AG20443 (cell line): ENCODE measurements around the gene BICRA.
"Not testable (repeated sequence)": the region's sequence is repeated elsewhere in the genome, so short reads cannot be mapped to it uniquely, and the experiment has no call there.

Experiments
- DNase-seq: peaks from one replicate; pipeline ENCODE4 v3.0.0; 2012; ENCODE audit warnings: low spot score, mixed read lengths

Gene BICRA

GRCh38 chr19:47716270-47716937 is 107.5 kb downstream of the BICRA start:
- DNase-seq, result no peak

- not testable (repeated sequence) for DNase-seq
These were observed 109.6 kb downstream of the BICRA start for GRCh38 chr19:47718415-47719046.

- DNase-seq, result peak; percentile 95
These were observed 110.3 kb downstream of the BICRA start for GRCh38 chr19:47719047-47719859.

- no peak for DNase-seq
These were observed 111.9 kb downstream of the BICRA start for GRCh38 chr19:47720669-47721422.

- no peak for DNase-seq
These were observed 114.6 kb downstream of the BICRA start for GRCh38 chr19:47723581-47723940.

DNA sequence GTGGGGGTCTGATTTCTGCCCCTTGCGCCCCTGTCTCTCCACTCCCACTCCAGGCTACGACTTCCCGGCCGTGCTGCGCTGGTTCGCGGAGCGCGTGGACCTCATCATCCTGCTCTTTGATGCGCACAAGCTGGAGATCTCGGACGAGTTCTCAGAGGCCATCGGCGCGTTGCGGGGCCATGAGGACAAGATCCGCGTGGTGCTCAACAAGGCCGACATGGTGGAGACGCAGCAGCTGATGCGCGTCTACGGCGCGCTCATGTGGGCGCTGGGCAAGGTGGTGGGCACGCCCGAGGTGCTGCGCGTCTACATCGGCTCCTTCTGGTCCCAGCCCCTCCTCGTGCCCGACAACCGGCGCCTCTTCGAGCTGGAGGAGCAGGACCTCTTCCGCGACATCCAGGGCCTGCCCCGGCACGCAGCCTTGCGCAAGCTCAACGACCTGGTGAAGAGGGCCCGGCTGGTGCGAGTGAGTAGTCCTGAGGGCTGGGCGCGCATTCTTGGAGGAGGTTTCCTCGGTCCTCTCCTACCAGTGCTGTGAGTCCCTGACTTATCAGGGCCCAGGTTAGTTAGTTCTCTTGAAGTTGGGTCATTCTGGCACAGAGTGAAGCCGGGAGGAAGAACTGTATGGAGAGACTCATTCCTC is 116.9 kb downstream of the BICRA start:
- DNase-seq, result no peak

- no peak for DNase-seq
These were observed 117.5 kb downstream of the BICRA start for GRCh38 chr19:47726467-47726866.

GRCh38 chr19:47728295-47728694 is 119.4 kb downstream of the BICRA start:
- not testable (repeated sequence) for DNase-seq

- peak; percentile 76 for DNase-seq
These were observed 120.5 kb downstream of the BICRA start for GRCh38 chr19:47729468-47729798.

GRCh38 chr19:47729799-47730520 is 121.0 kb downstream of the BICRA start:
- no peak for DNase-seq

- DNase-seq, result no peak
These were observed 121.6 kb downstream of the BICRA start for GRCh38 chr19:47730521-47730889.

- DNase-seq, result no peak
These were observed 122.0 kb downstream of the BICRA start for GRCh38 chr19:47730910-47731309.

DNA sequence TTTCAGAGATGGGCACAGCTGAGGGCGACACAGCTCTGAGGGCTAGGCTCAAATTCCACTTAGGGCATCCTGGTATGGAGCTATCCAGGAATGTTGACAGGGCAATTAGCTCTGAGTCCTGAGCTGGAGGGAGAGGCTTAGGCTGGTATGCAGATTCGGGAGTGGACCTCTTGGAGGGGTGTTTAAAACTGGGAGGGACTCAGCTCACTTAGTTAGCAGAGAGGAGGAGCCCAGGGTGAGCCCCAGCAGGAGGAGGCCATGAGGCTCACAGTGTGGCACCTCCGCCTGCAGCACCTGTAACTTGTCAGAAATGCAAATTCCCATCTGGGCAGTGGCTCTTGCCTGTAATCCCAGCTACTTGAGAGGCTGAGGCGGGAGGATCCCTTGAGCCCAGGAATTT is 126.2 kb downstream of the BICRA start:
- no peak for DNase-seq

- DNase-seq, result no peak
These were observed 132.1 kb downstream of the BICRA start for GRCh38 chr19:47740866-47741519.

GRCh38 chr19:47741544-47742140 is 132.7 kb downstream of the BICRA start:
- DNase-seq, result no peak

DNA sequence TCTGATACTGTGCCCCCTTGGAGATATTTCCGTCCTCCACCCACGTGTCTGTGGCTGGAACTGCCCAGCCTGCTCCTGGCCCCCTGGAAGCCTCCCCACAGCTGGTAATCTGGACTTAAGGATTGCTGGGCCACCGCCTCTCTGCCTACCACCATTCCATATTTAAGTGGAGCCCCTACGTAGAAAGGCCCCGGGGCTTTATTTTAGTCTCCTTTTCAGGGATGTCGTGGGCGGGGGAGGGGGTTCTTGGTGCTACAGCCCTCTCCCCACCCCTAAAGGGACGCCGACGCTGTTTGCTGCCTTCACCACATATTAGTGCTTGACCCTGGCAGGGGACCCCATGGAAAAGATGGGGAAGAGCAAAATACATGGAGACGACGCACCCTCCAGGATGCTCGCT is 133.7 kb downstream of the BICRA start:
- no peak for DNase-seq

DNA sequence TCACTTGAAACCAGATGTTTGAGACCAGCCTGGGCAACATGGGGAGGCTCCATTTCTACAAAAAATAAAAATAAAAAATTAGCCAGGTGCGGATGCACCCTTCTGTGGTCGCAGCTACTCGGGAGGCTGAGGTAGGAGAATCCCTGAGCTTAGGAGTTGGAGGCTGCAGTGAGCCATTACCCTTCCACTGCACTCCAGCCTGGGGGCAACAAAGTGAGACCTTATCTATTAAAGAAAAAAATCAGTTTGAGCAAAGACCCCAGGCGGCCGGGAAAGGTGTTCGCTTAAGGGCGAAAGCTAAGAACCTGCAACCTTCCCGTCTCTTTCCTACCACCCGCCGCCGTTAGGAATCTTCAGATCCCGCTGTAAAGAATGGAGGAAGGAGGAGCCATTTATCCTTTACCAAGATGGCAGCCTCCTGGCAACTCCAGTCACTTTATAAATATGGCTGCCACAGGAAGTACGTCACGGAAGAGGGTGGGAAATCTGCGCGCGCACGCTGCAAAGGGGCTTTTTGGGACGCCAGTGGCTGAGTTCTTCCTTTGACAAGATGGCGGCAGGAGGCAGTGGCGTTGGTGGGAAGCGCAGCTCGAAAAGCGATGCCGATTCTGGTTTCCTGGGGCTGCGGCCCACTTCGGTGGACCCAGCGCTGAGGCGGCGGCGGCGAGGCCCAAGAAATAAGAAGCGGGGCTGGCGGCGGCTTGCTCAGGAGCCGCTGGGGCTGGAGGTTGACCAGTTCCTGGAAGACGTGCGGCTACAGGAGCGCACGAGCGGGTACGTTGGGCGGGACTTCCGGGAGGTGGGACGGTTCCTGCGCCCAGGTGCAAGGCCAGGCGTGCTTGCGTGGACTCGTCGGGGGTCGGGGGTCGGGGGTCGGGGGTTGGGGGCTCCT is 136.3 kb downstream of the BICRA start, which contains the start of gene NOP53:
Gene NOP53, plus strand, starts transcription at position 537 of the 892 bp plus-strand sequence. Its CDS starts 14 bp downstream, at position 551.
- DNase-seq, result peak; percentile 96

- not testable (repeated sequence) for DNase-seq
These were observed 137.2 kb downstream of the BICRA start for GRCh38 chr19:47746129-47746528.

- no peak for DNase-seq
These were observed 140.4 kb downstream of the BICRA start for GRCh38 chr19:47749326-47749725.
